Osteocyte (in vitro differentiated cells): ENCODE measurements around the gene TANC2. TPM values are rescaled to one million over a fixed set of nuclear protein-coding genes. Genes with fewer than 3 reads are reported as not detected.

Experiments
- DNase-seq: peaks from one replicate; pipeline ENCODE4 v3.0.0; 2021; ENCODE audit warnings: mixed read lengths; ENCODE audit not compliant: unreplicated experiment; ENCODE audit errors: extremely low spot score
- H3K27ac Mint-ChIP-seq: one replicate; pipeline ENCODE4 v1.8.0; 2021; ENCODE audit warnings: mild to moderate bottlenecking, mixed read lengths; ENCODE audit not compliant: unreplicated experiment
- H3K27me3 Mint-ChIP-seq: one replicate; pipeline ENCODE4 v1.8.0; 2021; ENCODE audit warnings: mixed read lengths; ENCODE audit not compliant: unreplicated experiment
- H3K36me3 Mint-ChIP-seq: one replicate; pipeline ENCODE4 v1.8.0; 2021; ENCODE audit warnings: mixed read lengths; ENCODE audit not compliant: unreplicated experiment
- H3K4me1 Mint-ChIP-seq: one replicate; pipeline ENCODE4 v1.8.0; 2021; ENCODE audit warnings: mixed read lengths; ENCODE audit not compliant: unreplicated experiment
- H3K4me3 Mint-ChIP-seq: one replicate; pipeline ENCODE4 v1.8.0; 2021; ENCODE audit warnings: mild to moderate bottlenecking, moderate library complexity, mixed read lengths; ENCODE audit not compliant: unreplicated experiment
- H3K9me3 Mint-ChIP-seq: one replicate; pipeline ENCODE4 v1.8.0; 2021; ENCODE audit warnings: mixed read lengths; ENCODE audit not compliant: unreplicated experiment
- CTCF ChIP-seq: fragments of 200-600 bp; sonication (generic); IDR thresholded peaks from 2 replicates; pipeline ENCODE4 v1.5.0; 2021; ENCODE audit warnings: antibody characterized with exemption, mild to moderate bottlenecking, moderate library complexity
- total RNA-seq: library from RNA; stranded (reverse); gene quantifications from 2 replicates; pipeline ENCODE4 v1.2.1, GENCODE V29; 2021

Gene TANC2
- total RNA-seq, 1 donor from 2014 or later = 41.1 TPM

GRCh38 chr17:62933501-62934385, 32.3 kb upstream of the TANC2 start:
- no peak for TF ChIP-seq CTCF

GRCh38 chr17:62935098-62935497, 30.9 kb upstream of the TANC2 start:
- no peak overlapping the region for H3K4me3 Mint-ChIP-seq
- no peak for TF ChIP-seq CTCF
- H3K9me3 Mint-ChIP-seq = peaks cover 4% of the 10 kb centered on the region
- no peak for DNase-seq
- no peaks in the 10 kb centered on the region for H3K4me1 Mint-ChIP-seq
- peaks cover 4% of the 10 kb centered on the region for H3K36me3 Mint-ChIP-seq
- H3K27ac Mint-ChIP-seq = no peak overlapping the region
- H3K27me3 Mint-ChIP-seq = peaks cover 32% of the 10 kb centered on the region

More at GRCh38 chr17:62933501-62934385, 32.3 kb upstream of the TANC2 start:
- H3K36me3 Mint-ChIP-seq = peaks cover 2% of the 10 kb centered on the region
- no peak overlapping the region for H3K27ac Mint-ChIP-seq
- H3K4me3 Mint-ChIP-seq = no peak overlapping the region
- H3K4me1 Mint-ChIP-seq = no peaks in the 10 kb centered on the region
- H3K27me3 Mint-ChIP-seq = peaks cover 26% of the 10 kb centered on the region
- DNase-seq = peak; percentile 38
- H3K9me3 Mint-ChIP-seq = no peaks in the 10 kb centered on the region

- peak; percentile 36 for DNase-seq
- H3K4me1 Mint-ChIP-seq = no peaks in the 10 kb centered on the region
- H3K27me3 Mint-ChIP-seq = peaks cover 32% of the 10 kb centered on the region
- no peak for TF ChIP-seq CTCF
- H3K36me3 Mint-ChIP-seq = peaks cover 2% of the 10 kb centered on the region
- no peak overlapping the region for H3K27ac Mint-ChIP-seq
- no peak overlapping the region for H3K4me3 Mint-ChIP-seq
- H3K9me3 Mint-ChIP-seq = peaks cover 4% of the 10 kb centered on the region
Observed at GRCh38 chr17:62935523-62935922, 30.5 kb upstream of the TANC2 start.

GRCh38 chr17:62937606-62938005, 28.4 kb upstream of the TANC2 start:
- H3K4me3 Mint-ChIP-seq = no peak overlapping the region
- H3K4me1 Mint-ChIP-seq = no peaks in the 10 kb centered on the region
- H3K27ac Mint-ChIP-seq = no peak overlapping the region
- DNase-seq = no peak
- no peak for TF ChIP-seq CTCF
- H3K9me3 Mint-ChIP-seq = peaks cover 23% of the 10 kb centered on the region
- peaks cover 35% of the 10 kb centered on the region for H3K27me3 Mint-ChIP-seq
- peaks cover 10% of the 10 kb centered on the region for H3K36me3 Mint-ChIP-seq

- no peak for TF ChIP-seq CTCF
- Mint-ChIP-seq H3K27ac (no peak overlapping the region), H3K27me3 (peaks cover 41% of the 10 kb centered on the region)
Observed at GRCh38 chr17:62941358-62941991, 24.6 kb upstream of the TANC2 start.

More at GRCh38 chr17:62941358-62941991, 24.6 kb upstream of the TANC2 start:
- Mint-ChIP-seq H3K9me3 (peaks cover 25% of the 10 kb centered on the region), H3K36me3 (peaks cover 10% of the 10 kb centered on the region), H3K4me1 (no peaks in the 10 kb centered on the region), H3K4me3 (no peak overlapping the region)
- no peak for DNase-seq
